Retinal pigment epithelial cell (primary cell): Measurements from ENCODE around the gene PDE6B.

ENCODE experiments used
- DNase-seq: peaks from one replicate; pipeline ENCODE4 v3.0.0-alpha.2; 2010; ENCODE audit warnings: low read depth
- H3K4me3 ChIP-seq: 2 replicates; pipeline ENCODE4 v1.5.1; 2011; ENCODE audit warnings: mild to moderate bottlenecking, low read length, control low read depth, moderate library complexity
- CTCF ChIP-seq: conservative IDR thresholded peaks from 2 replicates; pipeline ENCODE4 v1.5.1; 2011; ENCODE audit warnings: low read depth, low read length, control low read depth, inconsistent platforms

Gene PDE6B

GRCh38 chr4:620201-620600 is 5.2 kb upstream of the PDE6B start:
- no peak overlapping the region for H3K4me3 ChIP-seq

GRCh38 chr4:620851-621261 is 4.5 kb upstream of the PDE6B start:
- TF ChIP-seq CTCF, result no peak
- DNase-seq, result no peak
- H3K4me3 ChIP-seq, result no peak overlapping the region

More at GRCh38 chr4:620201-620600, 5.2 kb upstream of the PDE6B start:
- no peak for DNase-seq
- no peak for TF ChIP-seq CTCF

GRCh38 chr4:621296-622070 is 3.9 kb upstream of the PDE6B start:
- H3K4me3 ChIP-seq, result no peak overlapping the region
- DNase-seq, result no peak

GRCh38 chr4:622071-622995 is 3.0 kb upstream of the PDE6B start:
- no peak overlapping the region for H3K4me3 ChIP-seq
- no peak for TF ChIP-seq CTCF
- DNase-seq, result no peak

More at GRCh38 chr4:621296-622070, 3.9 kb upstream of the PDE6B start:
- no peak for TF ChIP-seq CTCF

- DNase-seq, result no peak
- TF ChIP-seq CTCF, result no peak
- H3K4me3 ChIP-seq, result no peak overlapping the region
Measured at GRCh38 chr4:622996-623913, 2.1 kb upstream of the PDE6B start.

GRCh38 chr4:623914-624566 is 1.3 kb upstream of the PDE6B start:
- no peak for DNase-seq
- no peak overlapping the region for H3K4me3 ChIP-seq
- no peak for TF ChIP-seq CTCF
